Measurements from ENCODE around the gene NPM1. TPM values are rescaled to one million over a fixed set of nuclear protein-coding genes. Genes with fewer than 3 reads are reported as not detected.

The NPM1 gene
- total RNA-seq, 1 experiment from 2014 or later, result 2,112 TPM

DNA sequence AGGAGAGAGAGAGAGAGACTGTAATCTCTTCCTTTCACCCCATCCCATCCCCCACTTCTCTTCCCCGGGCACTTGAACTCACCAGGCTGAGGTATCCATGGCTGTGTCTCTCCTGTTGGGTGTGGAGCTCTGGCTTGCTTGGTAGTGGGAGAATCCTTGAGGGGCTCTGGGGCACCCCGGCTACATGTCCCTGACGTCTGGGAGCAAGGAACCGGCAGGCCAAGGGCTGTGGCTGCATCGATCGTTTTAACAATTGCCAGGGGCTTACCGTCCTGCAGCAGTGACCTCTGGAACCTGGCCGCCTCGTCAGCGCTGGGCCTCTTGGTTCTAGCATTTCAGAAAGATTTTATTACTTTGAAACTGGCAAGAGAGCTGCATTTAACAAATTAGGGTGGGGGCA is 61.8 kb downstream of the NPM1 start:
- no peak overlapping the region for H3K4me3 Mint-ChIP-seq (ENCODE audit: unreplicated experiment)

DNA sequence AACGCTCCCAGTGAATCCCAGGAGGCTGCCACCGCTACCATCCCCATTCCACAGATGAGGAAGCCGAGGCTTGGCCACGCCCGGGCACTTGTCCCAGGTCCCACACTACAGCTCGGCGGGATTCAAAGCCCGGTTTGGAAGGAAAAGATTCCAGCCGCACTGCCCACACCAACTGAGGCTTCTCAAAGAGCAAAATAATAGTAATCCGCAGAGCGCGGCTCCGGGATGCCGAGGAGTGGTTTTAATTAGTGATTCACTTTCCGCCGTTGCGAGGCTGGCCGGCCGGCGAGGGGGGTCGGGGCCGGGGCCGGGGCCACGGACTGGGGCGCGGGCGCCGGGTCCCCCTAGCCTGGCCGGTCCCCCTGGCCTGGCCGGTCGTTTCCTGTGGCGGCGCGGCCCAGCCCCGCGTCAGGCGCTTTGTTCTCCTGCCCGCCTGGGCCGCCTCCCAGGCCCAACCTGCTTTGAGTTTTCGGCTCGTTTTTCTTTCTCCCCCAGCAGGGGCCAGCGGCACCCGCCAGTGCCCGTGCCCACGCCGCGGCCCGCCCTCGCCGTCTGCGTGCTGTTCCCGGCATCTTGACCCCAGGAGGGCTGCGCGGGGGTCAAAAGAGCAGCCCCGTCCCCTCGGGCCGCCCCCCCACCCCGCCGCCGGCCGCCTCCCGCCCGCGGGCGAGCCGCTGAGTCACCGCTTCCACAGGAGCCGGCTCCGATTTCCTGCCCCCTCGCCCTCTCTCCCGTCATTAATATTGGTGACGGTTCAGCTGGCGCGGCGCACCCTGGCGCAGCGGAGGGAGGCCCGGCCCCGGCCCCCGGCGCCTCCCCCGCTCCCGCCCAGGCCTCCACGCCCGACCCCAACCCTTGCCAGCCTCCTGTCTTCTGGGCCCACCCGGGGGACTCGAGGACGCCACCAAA is 63.0 kb downstream of the NPM1 start:
- no peak overlapping the region for H3K4me3 ChIP-seq (ENCODE audit: low read depth, low read length)
- Mint-ChIP-seq H3K9me3 (ENCODE audit: unreplicated experiment) (no peaks in the 10 kb centered on the region), H3K4me1 (ENCODE audit: low read depth, unreplicated experiment) (no peaks in the 10 kb centered on the region), H3K4me3 (ENCODE audit: unreplicated experiment) (no peak overlapping the region), H3K27me3 (ENCODE audit: insufficient read depth, unreplicated experiment) (no peaks in the 10 kb centered on the region), H3K36me3 (ENCODE audit: insufficient read depth, unreplicated experiment) (no peaks in the 10 kb centered on the region), H3K27ac (ENCODE audit: unreplicated experiment) (no peak overlapping the region)
- ChIA-PET POLR2A (no interaction called here), CTCF (interaction anchor here (0.6 kb wide), 1 partner anchor 25 kb away, joined by 3 read pairs; no protein-coding TSS in a partner anchor)
- intact Hi-C loops (cut with micrococcal nuclease; ENCODE audit: unreplicated experiment), result no loop called here
- no TSS peak for BruUV-seq (replicated peaks)
- H3K4me1 ChIP-seq, result no peaks in the 10 kb centered on the region
- H3K27me3 ChIP-seq (replicated peaks; ENCODE audit: control insufficient read depth, insufficient read depth, low read length), result no peaks in the 10 kb centered on the region
- no peaks in the 10 kb centered on the region for H3K9me3 ChIP-seq
- H3K36me3 ChIP-seq (ENCODE audit: control insufficient read depth, insufficient read depth, low read length), result no peaks in the 10 kb centered on the region
- TF ChIP-seq CTCF (IDR thresholded peaks at IDR 0.05; ENCODE audit: insufficient read depth in 1 of 2, low read depth in 1 of 2, low read length in 1 of 2, severe bottlenecking in 1 of 2, unreplicated experiment in 1 of 2), result no peak
- DNase-seq, result no peak

More for the DNA sequence above, 61.8 kb downstream of the NPM1 start:
- Mint-ChIP-seq H3K4me1 (ENCODE audit: low read depth, unreplicated experiment) (no peaks in the 10 kb centered on the region), H3K36me3 (ENCODE audit: insufficient read depth, unreplicated experiment) (no peaks in the 10 kb centered on the region), H3K9me3 (ENCODE audit: unreplicated experiment) (no peaks in the 10 kb centered on the region), H3K27ac (ENCODE audit: unreplicated experiment) (no peak overlapping the region), H3K27me3 (ENCODE audit: insufficient read depth, unreplicated experiment) (no peaks in the 10 kb centered on the region)
- H3K27me3 ChIP-seq (replicated peaks; ENCODE audit: control insufficient read depth, insufficient read depth, low read length), result no peaks in the 10 kb centered on the region
- no TSS peak for BruUV-seq (replicated peaks)
- intact Hi-C loops (cut with micrococcal nuclease; ENCODE audit: unreplicated experiment), result no loop called here
- no peaks in the 10 kb centered on the region for H3K9me3 ChIP-seq
- no peak for DNase-seq
- no peak overlapping the region for H3K4me3 ChIP-seq (ENCODE audit: low read depth, low read length)
- TF ChIP-seq CTCF (IDR thresholded peaks at IDR 0.05; ENCODE audit: insufficient read depth in 1 of 2, low read depth in 1 of 2, low read length in 1 of 2, severe bottlenecking in 1 of 2, unreplicated experiment in 1 of 2), result no peak
- no peaks in the 10 kb centered on the region for H3K36me3 ChIP-seq (ENCODE audit: control insufficient read depth, insufficient read depth, low read length)
- POLR2A ChIA-PET, result no interaction called here
- H3K4me1 ChIP-seq, result no peaks in the 10 kb centered on the region
- CTCF ChIA-PET, result no interaction called here

DNA sequence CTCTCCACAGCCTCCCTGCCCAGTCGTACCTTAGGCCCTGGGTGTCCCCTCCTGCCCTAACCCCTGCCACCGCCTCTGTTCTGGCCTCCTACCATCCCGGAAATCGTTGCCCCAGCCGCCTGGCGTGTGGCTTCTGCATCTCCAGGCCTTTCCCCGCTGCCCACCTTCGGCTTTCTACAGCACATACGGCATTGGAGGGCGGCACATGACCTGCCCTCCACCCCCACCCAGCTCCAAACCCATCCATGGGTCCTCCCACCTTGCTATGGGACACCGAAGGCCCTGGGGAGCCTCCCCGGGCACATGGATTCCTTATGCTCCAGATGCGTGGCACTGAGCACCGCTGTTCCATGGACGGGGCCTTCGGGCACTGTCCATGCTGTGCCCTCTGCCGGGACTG is 63.8 kb downstream of the NPM1 start:
- Mint-ChIP-seq H3K9me3 (ENCODE audit: unreplicated experiment) (no peaks in the 10 kb centered on the region), H3K27ac (ENCODE audit: unreplicated experiment) (no peak overlapping the region), H3K4me3 (ENCODE audit: unreplicated experiment) (no peak overlapping the region), H3K4me1 (ENCODE audit: low read depth, unreplicated experiment) (no peaks in the 10 kb centered on the region), H3K36me3 (ENCODE audit: insufficient read depth, unreplicated experiment) (no peaks in the 10 kb centered on the region), H3K27me3 (ENCODE audit: insufficient read depth, unreplicated experiment) (no peaks in the 10 kb centered on the region)
- TF ChIP-seq CTCF (IDR thresholded peaks at IDR 0.05; ENCODE audit: insufficient read depth in 1 of 2, low read depth in 1 of 2, low read length in 1 of 2, severe bottlenecking in 1 of 2, unreplicated experiment in 1 of 2), result no peak
- Histone ChIP-seq H3K27me3 (replicated peaks; ENCODE audit: control insufficient read depth, insufficient read depth, low read length) (no peaks in the 10 kb centered on the region), H3K9me3 (no peaks in the 10 kb centered on the region), H3K36me3 (ENCODE audit: control insufficient read depth, insufficient read depth, low read length) (no peaks in the 10 kb centered on the region), H3K4me3 (ENCODE audit: low read depth, low read length) (no peak overlapping the region), H3K4me1 (no peaks in the 10 kb centered on the region)
- intact Hi-C loops (cut with micrococcal nuclease; ENCODE audit: unreplicated experiment), result no loop called here
- ChIA-PET CTCF (no interaction called here), POLR2A (no interaction called here)
- DNase-seq, result no peak
- no TSS peak for BruUV-seq (replicated peaks)

Measured in Caco-2 (cell line).